KMS-11 (cell line): ENCODE measurements around the gene PSMA7.
A peak's percentile ranks its signal among the peaks of the same experiment; 100 is the strongest.

Source experiments
- H2AFZ ChIP-seq: fragments of 200-600 bp; sonication (generic); 2 replicates; pipeline ENCODE4 v1.6.1; 2016; ENCODE audit warnings: antibody characterized with exemption, mixed run types, low read depth
- H3K27ac ChIP-seq: fragments of 200-600 bp; sonication (generic); 2 replicates; pipeline ENCODE4 v1.6.1; 2016; ENCODE audit warnings: mild to moderate bottlenecking, mixed run types
- H3K27me3 ChIP-seq: fragments of 200-600 bp; sonication (generic); 2 replicates; pipeline ENCODE4 v1.6.1; 2017; ENCODE audit warnings: mild to moderate bottlenecking, low read depth, mixed run types, moderate library complexity; ENCODE audit not compliant: insufficient read depth
- H3K36me3 ChIP-seq: fragments of 200-600 bp; sonication (generic); 2 replicates; pipeline ENCODE4 v1.6.1; 2017; ENCODE audit warnings: mild to moderate bottlenecking, mixed run types; ENCODE audit not compliant: insufficient read depth
- H3K4me1 ChIP-seq: fragments of 200-600 bp; sonication (generic); 2 replicates; pipeline ENCODE4 v1.6.1; 2016; ENCODE audit warnings: mild to moderate bottlenecking, low read depth, mixed run types; ENCODE audit not compliant: poor library complexity, severe bottlenecking
- H3K4me2 ChIP-seq: fragments of 200-600 bp; sonication (generic); 2 replicates; pipeline ENCODE4 v1.7.0; 2016; ENCODE audit warnings: mild to moderate bottlenecking, mixed run types
- H3K4me3 ChIP-seq: fragments of 200-600 bp; sonication (generic); IDR thresholded peaks from 2 replicates; pipeline ENCODE4 v1.6.1; 2017; ENCODE audit warnings: low read depth, low read length, mixed read lengths; ENCODE audit not compliant: insufficient read depth
- H3K79me2 ChIP-seq: fragments of 200-600 bp; sonication (generic); 2 replicates; pipeline ENCODE4 v1.6.1; 2016; ENCODE audit warnings: low read depth, mixed run types; ENCODE audit not compliant: insufficient read depth
- H3K9ac ChIP-seq: fragments of 200-600 bp; sonication (generic); 2 replicates; pipeline ENCODE4 v1.6.1; 2016; ENCODE audit warnings: mild to moderate bottlenecking, mixed run types
- H4K20me1 ChIP-seq: fragments of 200-600 bp; sonication (generic); 2 replicates; pipeline ENCODE4 v1.6.1; 2016; ENCODE audit warnings: mild to moderate bottlenecking, mixed run types; ENCODE audit not compliant: insufficient read depth
- TF ChIP-seq, protein P1 (sequence below): fragments of 200-600 bp; sonication (generic); conservative IDR thresholded peaks from 2 replicates; pipeline ENCODE4 v1.6.1; 2017; ENCODE audit warnings: low read depth, mild to moderate bottlenecking, antibody characterized with exemption, low read length, moderate library complexity, mixed read lengths

PSMA7 gene

DNA sequence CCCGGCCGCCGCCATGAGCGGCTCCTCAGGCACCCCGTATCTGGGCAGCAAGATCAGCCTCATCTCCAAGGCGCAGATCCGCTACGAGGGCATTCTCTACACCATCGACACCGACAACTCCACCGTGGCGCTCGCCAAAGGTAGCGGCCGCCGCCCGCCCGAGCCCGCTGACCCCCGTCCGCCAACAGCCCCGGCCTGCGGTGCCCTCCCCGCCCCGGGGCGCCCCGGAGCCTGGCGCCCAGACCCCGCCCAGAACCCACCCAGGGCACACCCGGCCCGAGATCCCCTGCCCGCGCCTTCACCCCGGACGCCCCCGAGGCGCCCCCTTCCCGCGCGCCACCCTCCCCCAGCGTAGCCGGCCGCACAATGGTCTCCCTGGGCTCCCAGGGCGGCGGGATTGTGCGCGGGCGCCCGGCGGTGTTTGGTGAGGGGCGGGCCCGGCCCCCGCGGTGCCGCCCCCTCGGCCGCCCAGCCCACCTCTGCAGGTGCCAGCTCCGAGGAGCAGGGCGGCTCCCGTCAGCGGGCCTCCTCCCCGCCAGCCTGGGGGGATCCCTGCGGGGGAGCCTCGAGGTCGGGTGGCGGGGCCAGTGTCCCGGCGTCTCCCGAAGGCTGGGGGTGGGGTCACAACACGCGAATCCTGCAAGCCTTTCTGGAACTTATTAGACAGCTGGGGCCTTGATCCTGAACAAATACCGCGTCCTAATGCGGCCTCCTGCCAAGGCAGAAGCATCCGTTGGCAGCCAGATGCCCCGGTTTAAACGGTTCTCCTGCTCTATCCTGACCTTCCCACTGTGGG is 20.3 kb downstream of the PSMA7 start:
- no peak overlapping the region for H3K27ac ChIP-seq
- H3K79me2 ChIP-seq: peaks cover 21% of the 10 kb centered on the region
- H3K9ac ChIP-seq: no peak overlapping the region
- peak overlapping the region; percentile 48; the same call in 1 of the 2 replicates for H2AFZ ChIP-seq
- peaks cover 26% of the 10 kb centered on the region; the same call in 1 of the 2 replicates for H3K27me3 ChIP-seq
- peaks cover 11% of the 10 kb centered on the region for H3K4me1 ChIP-seq
- H3K4me3 ChIP-seq: no peak overlapping the region
- TF ChIP-seq, protein P1, sequence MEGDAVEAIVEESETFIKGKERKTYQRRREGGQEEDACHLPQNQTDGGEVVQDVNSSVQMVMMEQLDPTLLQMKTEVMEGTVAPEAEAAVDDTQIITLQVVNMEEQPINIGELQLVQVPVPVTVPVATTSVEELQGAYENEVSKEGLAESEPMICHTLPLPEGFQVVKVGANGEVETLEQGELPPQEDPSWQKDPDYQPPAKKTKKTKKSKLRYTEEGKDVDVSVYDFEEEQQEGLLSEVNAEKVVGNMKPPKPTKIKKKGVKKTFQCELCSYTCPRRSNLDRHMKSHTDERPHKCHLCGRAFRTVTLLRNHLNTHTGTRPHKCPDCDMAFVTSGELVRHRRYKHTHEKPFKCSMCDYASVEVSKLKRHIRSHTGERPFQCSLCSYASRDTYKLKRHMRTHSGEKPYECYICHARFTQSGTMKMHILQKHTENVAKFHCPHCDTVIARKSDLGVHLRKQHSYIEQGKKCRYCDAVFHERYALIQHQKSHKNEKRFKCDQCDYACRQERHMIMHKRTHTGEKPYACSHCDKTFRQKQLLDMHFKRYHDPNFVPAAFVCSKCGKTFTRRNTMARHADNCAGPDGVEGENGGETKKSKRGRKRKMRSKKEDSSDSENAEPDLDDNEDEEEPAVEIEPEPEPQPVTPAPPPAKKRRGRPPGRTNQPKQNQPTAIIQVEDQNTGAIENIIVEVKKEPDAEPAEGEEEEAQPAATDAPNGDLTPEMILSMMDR: no peak
- H3K36me3 ChIP-seq: peaks cover 6% of the 10 kb centered on the region; the same call in 1 of the 2 replicates
- 0 out of 2 replicates have a peak, but pooled peaks cover 5% of the 10 kb centered on the region for H4K20me1 ChIP-seq
- H3K4me2 ChIP-seq: peak overlapping the region; percentile 93

DNA sequence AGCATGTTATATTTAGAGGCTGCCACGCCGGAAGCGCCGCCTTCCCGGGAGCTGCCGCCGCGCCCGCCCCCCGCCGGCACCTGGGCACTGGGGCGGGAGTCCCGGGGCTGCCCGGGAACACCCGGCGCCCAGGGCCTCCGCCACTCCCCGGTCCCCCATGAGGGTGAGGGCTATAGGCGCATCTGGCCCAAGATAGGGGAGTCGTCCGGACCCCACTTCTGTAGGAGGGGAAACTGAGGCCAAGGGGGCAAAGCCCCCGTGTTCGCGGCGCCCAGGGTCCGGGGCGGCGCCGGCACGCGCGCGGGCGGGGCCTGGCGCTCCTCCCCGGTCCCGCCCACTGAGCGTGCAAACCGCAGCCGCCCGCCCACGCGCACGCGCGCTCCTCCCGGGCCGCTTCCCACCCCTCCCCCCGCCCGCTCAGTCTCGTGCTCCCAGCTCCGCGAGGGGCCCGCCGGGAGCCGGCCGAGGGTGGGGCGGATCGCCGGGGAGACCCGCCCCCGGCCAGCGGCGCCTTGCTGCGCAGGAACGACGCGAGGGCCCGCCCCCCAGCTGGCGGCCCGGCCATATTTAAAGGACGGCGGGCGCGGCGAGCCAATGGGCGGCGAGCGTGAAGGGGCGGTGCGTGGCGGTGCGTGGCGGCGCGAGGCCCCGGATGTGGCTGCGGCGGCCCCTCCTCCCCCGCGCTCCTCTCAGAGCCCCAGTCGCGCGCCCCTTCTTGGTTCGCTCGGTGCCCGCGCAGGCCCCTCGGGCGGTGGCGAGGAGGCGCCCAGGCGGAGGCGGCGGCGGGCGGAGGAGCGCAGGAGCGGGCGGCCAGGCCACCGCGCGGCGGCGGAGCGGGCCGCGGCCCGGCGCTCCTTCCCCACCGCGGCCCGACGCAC is 21.2 kb downstream of the PSMA7 start, which contains the start of gene LSM14B:
Gene LSM14B (plus strand): TSS at position 700 of the 878 bp plus-strand sequence. CDS start 192 bp downstream, outside the sequence.
- H3K4me1 ChIP-seq: peaks cover 11% of the 10 kb centered on the region
- 0 out of 2 replicates have a peak, but pooled peaks cover 5% of the 10 kb centered on the region for H4K20me1 ChIP-seq
- H3K4me2 ChIP-seq: peak within 1 kb of the TSS; percentile 93
- TF ChIP-seq, protein P1: no peak
- peak within 1 kb of the TSS; percentile 54 for H3K27ac ChIP-seq
- peaks cover 21% of the 10 kb centered on the region for H3K79me2 ChIP-seq
- peak within 1 kb of the TSS; percentile 74 for H2AFZ ChIP-seq
- no peak within 1 kb of the TSS for H3K4me3 ChIP-seq
- peak within 1 kb of the TSS; percentile 59 for H3K9ac ChIP-seq
- H3K27me3 ChIP-seq: peaks cover 34% of the 10 kb centered on the region; the same call in 1 of the 2 replicates
- peaks cover 6% of the 10 kb centered on the region; the same call in 1 of the 2 replicates for H3K36me3 ChIP-seq

DNA sequence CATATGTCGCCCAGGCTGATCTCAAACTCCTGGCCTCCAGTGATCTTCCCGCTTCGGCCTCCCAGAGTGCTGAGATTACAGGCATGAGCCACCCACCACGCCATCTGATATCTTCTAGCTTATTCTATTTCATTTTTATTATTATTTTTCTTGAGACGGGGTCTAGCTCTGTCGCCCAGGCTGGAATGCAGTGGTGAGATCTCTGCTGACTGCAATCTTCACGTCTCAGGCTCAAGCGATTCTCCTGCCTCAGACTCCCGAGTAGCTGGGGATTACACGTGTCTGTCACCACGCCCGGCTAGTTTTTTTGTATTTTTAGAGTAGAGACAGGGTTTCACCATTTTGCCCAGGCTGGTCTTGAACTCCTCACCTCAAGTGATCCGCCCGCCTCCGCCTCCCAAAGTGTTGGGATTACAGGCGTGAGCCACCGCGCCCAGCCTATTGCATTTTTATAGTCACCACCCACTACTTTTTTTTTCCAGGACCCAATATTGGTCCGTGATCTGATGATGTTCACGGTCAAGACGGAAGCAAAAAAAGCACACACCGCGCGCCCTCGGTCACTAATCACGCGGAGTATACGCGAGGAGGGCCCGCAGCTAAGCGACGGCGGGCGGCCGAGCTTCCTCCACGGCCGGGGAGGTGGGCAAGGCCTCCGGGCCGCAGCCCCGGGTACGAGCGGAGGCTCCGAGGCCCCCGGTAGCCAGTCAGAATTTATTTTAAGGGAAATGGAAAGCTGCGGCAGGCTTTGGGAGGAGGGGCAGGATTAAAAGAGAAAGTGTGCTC is 22.0 kb downstream of the PSMA7 start:
- Histone ChIP-seq H3K27me3 (peaks cover 41% of the 10 kb centered on the region; the same call in 1 of the 2 replicates), H3K9ac (peak overlapping the region; percentile 59), H4K20me1 (0 out of 2 replicates have a peak, but pooled peaks cover 5% of the 10 kb centered on the region), H2AFZ (peak overlapping the region; percentile 74), H3K4me3 (no peak overlapping the region), H3K36me3 (peaks cover 6% of the 10 kb centered on the region; the same call in 1 of the 2 replicates), H3K27ac (peak overlapping the region; percentile 54), H3K4me2 (peak overlapping the region; percentile 42), H3K4me1 (peaks cover 11% of the 10 kb centered on the region), H3K79me2 (peaks cover 21% of the 10 kb centered on the region)
- TF ChIP-seq, protein P1: no peak

DNA sequence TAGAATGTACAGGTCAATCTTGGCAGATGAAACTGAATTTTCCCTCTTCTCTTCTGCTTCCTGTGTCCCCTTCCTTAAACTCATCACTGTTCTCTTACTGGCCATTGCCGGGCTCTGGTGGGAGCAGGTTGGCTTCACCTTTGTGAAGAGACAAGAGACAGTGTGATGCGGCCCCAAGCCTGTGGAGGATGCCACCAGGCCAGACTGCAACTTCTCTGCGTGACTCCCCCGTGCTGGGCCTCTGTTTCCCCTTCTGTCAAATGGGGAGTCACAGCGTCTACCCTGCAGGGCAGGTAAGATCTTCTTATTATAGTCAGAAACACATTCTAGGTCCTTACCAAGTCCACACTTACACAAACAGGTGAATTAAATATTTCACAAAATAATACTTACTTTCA is 22.8 kb downstream of the PSMA7 start:
- H3K27me3 ChIP-seq: peaks cover 49% of the 10 kb centered on the region; the same call in 1 of the 2 replicates
- no peak overlapping the region for H3K9ac ChIP-seq
- no peak overlapping the region for H3K4me2 ChIP-seq
- 0 out of 2 replicates have a peak, but pooled peaks cover 5% of the 10 kb centered on the region for H4K20me1 ChIP-seq
- H3K4me3 ChIP-seq: no peak overlapping the region
- H3K27ac ChIP-seq: no peak overlapping the region
- TF ChIP-seq, protein P1: no peak
- peak overlapping the region; percentile 74; the same call in 1 of the 2 replicates for H2AFZ ChIP-seq
- H3K36me3 ChIP-seq: peaks cover 3% of the 10 kb centered on the region; the same call in 1 of the 2 replicates
- H3K4me1 ChIP-seq: peaks cover 11% of the 10 kb centered on the region
- H3K79me2 ChIP-seq: peaks cover 19% of the 10 kb centered on the region
